T follicular helper cell (primary cell): ENCODE data around the gene ZRANB3.
"Not testable (repeated sequence)": the region's sequence is repeated elsewhere in the genome, so short reads cannot be mapped to it uniquely, and the experiment has no call there.

Source experiments
- DNase-seq: peaks from one replicate; pipeline ENCODE4 v3.0.0-alpha.2; 2020; ENCODE audit warnings: low read depth
- total RNA-seq, 2 experiments: gene quantifications; one replicate each; lab custom pipeline; 2026; lab: John Stamatoyannopoulos, UW

ZRANB3 gene
- 4.5 to 5.0 reads per million in 2 experiments for total RNA-seq

DNA sequence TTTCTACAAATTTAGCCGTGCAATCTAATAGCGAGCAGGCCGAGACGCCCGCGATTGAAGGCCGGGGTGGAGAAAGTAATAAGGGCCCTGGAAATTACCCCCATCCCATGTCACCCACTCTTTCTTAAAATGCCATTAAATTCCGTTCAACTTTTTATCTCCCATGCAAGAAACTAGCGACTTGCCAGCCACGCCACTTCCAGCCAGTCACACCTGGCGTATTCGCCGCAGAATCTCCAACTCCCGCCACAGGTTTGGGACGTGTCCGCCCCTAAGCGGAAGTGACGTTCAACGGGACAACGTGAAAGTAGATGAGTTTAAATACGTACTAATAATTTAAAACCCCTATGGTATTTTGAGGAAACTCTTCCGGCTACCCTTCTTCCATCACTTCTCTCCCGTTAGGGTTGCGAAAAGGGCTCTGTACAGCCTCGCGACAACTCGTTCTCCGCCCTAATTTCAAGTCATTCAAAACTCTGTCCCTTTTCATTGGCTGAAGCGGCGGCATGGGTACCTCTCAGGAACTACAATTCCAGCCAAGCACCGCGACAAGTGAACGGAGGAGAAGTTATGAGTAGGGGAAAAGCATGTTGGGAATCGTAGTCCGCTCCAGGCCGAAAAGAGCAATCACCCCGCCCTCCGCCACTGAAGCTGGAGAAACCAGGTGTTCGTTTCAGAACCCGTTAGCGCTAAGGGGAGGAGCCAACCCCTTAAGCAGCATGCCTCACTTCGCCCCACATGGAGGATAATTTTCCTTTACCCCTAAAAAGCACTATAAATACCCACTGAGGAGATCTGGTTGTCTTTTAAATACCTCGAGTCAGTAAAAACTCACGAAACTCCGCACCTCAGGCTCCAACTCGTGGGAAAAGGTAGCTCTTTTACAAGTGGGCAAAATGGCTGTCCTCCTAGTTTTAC is at the start of gene ZRANB3:
Gene ZRANB3, minus strand, starts transcription at position 906 of the 918 bp plus-strand sequence.
- DNase-seq = peak; percentile 93

DNA sequence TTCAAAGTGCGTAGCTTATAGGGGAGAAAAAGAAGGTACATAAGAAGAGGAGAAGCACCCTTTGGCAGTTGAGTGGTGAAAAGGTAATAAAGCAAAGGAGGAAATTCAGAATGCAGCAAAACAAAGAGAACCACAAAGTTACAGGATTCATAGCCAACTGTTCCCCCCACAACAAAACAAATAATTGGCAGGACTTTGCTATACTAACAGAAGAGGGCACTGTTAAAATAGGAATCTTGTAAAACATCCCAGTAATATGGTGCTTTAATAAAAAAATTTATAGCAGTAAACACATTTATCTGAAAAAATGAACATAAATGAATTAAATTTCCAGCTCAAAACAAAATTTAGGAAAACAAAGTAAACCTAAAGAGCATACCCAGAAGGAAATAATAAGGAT is 42.6 kb upstream of the ZRANB3 start:
- no peak for DNase-seq

DNA sequence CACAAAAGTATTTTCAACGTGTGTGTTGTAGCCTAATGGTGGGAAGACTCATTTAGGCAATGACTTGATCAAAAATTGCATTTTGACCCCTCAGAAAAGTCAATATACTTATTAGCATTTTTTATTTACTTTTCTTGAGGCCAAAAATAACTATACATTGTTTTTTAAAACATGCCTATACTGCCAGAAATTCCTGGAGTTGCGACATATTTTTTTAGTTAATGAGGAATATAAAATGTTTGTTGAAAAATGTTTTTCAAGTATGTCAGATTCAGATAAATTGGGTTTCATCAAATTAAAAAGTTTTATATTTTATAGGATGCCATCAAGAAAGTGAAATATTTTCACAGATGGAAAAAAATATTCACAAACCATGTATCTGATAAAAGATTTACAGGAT is 39.9 kb upstream of the ZRANB3 start:
- DNase-seq = no peak

DNA sequence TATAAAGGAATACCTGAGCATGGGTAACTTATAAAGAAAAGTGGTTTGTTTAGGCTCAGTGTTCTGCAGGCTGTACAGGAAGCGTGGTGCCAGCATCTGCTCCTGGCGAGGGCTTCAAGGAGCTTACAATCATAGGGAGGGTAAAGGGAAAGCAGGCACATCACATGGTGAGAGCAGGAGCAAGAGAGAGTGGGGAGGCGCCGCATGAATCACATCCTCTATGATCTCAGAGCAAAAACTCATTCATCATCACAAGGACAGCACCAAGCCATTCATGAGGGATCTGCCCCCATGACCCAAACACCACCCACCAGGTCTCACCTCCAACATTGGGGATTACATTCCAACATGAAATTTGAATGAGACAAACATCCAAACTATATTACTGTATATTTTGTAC is 32.8 kb upstream of the ZRANB3 start:
- no peak for DNase-seq

DNA sequence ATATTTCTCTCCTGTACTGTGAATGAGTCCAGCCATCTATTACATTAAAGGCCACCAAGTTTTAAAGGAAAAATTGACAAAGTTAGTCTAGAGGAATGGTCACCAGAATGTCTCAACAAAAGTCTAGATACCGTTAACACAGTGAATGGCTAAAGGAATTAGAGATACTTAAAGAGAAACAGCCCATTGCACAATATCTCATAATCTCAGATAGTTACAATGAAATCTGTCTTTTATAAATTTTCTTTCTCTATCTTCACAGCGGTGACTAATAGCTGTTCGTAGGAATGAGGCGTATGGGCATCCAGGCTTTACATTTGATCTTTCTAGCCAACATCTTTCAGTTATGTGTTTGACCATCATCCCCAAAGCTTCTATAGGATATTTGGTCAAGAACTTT is 30.9 kb upstream of the ZRANB3 start:
- DNase-seq = no peak

DNA sequence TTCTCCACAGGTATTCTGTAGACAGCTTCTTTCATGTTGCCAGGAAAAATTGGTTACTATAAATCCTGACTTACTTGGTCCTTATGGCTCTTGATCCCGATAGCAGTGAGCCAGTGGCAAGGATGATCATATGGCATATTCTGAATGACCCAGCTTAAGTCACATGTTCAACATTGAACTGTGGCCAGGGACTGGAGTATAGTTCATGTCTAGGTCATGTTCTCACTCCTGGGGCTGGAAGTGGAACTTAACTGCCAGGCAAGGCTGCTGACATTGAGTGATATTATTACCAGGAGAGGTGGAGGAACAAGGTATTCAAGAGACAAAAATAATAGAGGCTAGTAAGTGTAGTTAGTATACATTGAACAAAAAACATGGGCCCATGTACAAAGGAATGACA is 26.5 kb upstream of the ZRANB3 start:
- DNase-seq = no peak

DNA sequence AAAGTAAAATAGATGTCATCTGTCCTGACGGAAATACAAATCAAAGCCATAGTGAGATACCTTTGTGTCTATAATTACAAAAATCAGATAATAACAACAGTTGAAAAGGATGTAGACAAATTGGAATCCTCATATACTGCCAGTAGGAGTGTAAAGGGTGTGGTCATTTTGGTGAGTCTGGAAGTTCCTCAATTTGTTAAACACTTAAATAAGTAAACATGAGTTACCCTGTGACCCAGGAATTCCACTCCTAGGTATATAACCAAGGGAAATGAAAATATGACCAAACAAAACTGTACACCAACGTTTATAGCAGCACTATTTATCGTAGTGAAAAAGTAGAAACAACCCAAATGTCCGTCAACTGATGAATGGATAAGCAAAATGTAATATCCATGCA is 24.3 kb upstream of the ZRANB3 start:
- DNase-seq = no peak

DNA sequence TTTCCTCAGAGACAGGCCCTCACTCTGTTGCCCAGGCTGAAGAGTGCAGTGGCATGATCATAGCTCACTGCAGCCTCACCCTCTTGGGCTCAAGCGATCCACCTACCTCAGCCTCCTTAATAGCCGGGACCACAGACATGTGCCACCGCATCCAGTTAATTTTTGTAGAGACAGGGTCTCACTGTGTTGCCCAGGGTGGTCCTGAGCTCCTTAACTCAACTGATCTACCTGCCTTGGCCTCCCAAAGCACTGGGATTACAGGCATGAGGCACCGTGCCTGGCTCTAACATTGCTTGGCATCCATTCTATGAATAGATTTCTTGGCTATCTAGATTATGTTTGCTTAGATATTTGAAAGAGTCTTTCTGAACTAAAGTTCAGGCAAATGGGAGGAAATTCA is 21.9 kb upstream of the ZRANB3 start:
- no peak for DNase-seq

DNA sequence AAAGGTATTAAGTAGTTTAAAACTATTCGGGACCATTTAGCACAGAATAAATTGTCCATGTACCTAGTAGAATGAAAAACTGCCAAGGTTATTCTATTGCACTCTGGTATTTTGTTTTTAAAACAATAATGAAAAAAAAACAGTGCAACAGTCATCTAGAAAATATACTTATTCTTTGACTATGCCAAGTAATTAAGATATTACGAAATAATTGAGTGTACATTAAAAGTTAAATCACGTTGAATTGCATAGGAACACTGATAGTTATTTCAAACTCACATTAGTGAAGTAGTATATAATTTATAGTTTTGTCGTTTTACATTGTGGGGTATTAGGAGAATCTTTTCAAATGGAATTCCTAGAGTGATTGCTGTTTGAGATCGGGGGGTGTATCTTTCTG is 20.3 kb upstream of the ZRANB3 start:
- DNase-seq = no peak

DNA sequence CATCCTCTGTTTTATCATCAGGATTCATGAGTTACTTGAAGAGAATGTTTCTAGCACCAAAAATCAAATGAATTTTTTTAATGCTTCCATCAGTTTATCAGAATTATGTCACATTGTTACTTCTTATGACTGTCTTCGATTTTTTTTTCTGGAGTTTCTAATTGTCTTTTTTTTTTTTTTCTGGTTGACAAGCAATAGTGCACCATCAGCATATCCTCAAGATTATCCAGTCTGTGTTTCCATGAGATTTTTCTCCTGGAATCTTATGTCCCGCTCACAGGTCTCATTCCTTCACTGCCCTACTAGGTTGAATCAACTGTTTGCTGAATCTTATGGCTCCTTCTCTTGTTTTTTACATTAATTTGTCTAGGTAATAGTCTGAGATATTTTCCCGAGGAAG is 16.3 kb upstream of the ZRANB3 start:
- DNase-seq = no peak

DNA sequence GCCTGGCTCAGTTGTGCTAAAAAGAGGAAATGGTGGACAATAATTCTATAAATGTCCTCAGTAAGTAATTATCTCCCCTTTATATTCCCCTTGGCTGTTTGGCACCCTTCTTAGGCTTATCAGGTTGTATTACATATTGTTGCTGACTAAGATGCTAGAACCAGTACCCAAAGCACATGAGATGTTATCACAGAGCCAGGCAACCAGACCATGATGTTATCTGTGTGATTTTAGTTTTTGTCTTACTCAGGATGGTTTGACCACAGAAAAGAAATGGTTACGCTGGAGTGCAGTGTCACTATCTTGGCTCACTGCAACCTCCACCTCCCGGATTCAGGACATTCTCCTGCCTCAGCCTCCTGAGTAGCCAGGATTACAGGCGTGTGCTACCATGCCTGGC is 15.4 kb upstream of the ZRANB3 start:
- DNase-seq = no peak

DNA sequence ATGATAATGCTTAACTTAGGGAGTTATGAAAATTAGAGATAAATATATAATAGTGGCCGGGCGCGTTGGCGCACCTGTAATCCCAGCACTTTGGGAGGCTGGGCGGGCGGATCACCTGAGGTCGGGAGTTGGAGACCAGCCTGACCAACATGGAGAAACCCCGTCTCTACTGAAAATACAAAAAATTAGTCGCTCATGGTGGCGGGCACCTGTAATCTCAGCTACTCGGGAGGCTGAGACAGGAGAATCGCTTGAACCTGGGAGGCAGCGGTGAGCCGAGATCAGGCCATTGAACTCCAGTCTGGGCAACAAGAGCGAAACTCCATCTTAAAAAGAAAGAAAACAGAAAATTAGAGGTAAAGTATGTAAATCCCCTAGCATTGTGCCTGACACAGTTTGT is 2.5 kb upstream of the ZRANB3 start:
- DNase-seq = not testable (repeated sequence)

DNA sequence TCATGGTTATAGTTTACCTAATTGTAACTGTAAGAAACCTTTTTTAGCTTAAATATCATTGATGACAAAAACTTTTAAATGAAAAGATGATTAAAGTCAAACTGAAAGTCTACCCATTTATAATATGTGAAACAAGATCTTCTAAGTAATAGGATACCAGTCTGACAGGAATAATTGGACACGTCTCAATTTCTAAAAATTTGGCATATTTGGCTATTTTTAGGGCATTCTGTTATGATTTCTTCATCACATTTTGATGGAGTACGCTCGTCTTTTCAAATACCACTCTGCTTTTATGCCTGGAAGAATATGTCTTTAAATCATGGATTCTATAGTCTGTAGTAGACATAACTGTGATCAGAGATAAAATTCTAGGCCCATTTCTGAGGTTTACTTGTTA is 1.6 kb upstream of the ZRANB3 start:
- DNase-seq = no peak

DNA sequence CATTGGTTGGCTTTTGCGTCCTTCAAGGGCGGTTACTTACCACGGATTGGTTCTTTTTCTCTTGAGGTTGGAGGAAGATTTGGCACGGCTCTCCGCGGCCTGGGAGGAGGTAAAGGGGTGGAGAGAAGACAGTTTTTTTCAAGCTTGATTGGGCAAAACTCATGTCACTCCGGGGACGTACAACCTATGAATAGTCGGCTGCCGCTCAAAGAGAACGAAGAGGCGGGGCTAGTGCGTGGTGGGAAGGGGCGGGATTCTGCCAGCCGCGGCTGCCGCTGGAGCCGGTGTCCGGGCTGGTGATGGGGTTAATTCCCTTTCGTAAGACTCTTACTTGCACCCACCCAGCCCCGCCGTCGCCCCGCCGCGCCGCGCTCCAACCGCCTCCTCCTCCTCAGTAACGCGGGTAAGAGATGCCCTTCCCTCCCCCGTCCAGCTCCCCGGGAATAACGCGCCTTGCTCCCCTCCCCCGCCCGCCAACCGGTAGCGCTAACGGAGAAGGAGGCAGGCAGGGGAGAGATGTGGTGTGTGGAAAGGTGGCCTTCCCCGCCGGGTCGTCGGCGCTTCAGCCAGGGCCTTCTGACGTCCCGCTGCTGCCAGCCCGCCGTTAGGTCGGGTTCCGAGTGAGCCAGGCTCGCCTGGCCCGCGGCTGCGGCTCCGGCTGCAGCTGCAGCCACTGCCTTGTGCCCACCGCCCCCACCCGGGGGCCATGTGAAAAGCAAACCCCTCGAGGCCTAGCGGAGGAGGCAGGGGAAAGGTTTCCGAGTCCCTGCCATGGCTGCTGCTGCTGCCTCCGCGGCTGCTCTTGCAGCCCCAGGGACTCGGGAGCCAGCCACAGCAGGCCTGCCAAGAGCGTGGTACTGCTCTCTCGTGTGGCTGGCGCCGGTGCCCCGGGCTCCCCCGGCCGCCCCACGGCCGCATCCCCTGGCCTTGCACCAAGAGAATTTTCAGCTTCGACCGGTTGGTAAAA is 496 bp upstream of the ZRANB3 start, which contains the start of gene R3HDM1:
Gene R3HDM1, plus strand, starts transcription at position 254 of the 967 bp plus-strand sequence. CDS start 73,362 bp downstream, outside the sequence.
- DNase-seq = peak; percentile 93

DNA sequence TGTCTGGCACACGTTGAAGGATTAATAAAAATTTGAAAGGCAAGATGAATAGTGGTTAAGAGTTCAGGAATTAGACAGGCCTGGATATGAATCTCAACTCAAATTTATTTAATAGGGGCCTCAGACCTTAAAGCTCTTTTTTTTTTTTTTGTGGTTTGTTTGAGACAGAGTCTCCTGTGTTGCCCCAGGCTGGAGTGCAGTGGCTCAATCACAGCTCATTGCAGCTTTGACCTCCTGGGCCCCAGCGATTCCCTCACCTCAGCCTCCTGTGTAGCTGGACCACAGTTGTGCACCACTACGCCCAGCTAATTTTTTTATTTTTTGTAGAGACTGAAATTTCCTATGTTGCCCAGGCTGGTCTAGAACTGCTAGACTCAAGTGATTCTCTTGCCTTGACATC is 3.0 kb downstream of the ZRANB3 start:
- DNase-seq = no peak

DNA sequence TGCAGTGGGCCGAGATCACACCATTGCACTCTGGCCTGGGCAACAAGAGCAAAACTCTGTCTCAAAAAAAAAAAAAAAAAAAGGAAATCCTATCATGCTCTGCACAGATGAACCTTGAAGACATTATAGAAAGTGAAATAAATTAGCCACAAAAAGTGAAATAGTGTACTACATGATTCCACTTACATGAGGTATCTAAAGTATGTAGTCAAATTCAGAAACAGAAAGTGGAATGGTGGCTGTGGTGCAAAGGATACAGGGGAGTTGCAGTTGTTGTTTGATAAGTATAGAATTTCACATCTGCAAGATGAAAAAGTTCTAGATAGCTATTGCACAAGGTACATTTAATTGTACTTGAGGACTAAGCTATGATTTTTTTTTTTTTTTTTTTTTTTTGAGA is 5.2 kb downstream of the ZRANB3 start:
- no peak for DNase-seq

DNA sequence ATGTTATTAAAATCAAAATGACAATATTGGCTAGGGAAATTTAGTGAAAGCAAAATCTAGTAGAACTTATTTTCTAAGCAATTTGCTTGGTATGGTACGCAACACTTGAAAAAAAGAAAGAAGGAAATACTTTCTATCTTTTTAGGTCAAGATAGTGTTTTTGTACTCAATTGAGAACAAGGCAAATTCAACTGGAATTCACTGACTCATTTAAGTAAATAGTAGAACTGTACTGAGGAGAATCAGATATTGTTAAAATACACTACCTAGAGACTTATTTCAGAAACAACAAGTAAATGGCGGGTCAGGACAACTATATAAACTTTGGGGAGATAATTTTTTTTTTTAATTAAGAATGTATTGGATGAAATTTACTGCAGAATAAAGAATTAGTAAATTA is 18.9 kb downstream of the ZRANB3 start:
- DNase-seq = no peak

DNA sequence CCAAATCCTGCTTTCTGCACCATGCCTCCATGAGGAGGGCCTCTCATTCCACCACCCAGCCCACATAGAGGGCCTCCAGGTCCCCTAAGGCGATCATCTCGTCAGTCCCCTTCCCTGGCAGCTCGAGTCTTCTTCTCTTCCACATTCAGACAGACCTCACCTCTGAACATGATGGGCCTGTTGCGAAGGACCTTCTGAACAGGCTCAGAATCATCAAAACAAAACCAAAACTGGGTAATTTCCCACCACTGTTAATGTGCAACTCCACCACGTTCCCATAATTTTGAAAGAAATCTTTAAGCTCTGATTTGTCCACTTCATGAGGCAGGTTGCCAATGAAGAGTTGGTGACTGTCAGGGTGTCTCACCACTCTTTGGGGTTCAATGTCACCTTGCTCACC is 20.4 kb downstream of the ZRANB3 start:
- DNase-seq = no peak

DNA sequence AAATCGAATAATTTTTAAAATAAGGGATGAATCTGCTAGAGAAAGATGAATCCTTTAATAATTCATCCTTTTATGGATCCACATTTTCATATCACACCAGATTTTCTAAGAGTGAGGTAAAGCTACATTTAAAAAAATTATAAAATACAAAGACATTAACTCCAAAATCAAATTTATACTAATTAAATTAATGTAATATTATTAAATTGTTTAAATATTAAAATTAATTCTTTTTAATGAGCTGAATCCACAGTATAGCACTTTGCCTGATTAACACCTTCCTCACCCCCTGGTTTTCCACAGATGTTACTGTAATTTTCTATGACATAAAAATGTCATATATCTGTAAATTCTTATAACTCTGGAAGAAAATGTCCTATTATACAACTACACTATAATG is 26.2 kb downstream of the ZRANB3 start:
- no peak for DNase-seq

DNA sequence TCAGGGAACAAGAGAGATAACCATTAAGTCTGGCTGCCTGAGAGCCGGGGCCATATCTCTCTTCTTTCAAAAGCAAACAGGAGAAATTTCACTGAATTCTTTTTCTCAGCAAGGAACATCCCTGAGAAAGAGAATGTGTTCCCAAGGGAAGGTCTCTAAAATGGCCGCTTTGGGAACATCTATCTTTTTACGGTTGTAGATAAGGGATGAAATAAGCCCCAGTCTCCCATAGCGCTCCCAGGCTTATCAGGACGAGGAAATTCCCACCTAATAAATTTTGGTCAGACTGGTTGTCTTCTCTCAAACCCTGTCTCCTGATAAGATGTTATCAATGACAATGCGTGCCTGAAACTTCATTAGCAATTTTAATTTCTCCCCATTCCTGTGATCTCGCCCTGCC is 32.4 kb downstream of the ZRANB3 start:
- not testable (repeated sequence) for DNase-seq

DNA sequence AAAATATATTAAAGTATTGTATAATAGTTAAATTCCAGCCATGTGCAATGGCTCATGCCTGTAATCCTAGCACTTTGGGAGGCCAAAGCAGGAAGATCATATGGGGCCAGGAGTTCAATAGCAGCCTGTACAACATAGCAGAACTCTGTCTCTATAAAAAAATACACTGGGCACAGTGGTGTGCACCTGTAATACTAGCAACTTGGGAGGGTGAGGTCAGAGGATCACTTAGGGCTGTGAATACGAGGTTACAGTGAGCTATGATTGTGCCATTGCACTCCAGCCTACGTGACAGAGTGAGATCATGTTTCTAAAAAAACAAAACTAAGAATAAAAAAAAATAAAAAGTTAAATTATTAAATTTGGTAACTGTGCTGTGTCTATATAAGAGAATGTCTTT is 36.1 kb downstream of the ZRANB3 start:
- no peak for DNase-seq

DNA sequence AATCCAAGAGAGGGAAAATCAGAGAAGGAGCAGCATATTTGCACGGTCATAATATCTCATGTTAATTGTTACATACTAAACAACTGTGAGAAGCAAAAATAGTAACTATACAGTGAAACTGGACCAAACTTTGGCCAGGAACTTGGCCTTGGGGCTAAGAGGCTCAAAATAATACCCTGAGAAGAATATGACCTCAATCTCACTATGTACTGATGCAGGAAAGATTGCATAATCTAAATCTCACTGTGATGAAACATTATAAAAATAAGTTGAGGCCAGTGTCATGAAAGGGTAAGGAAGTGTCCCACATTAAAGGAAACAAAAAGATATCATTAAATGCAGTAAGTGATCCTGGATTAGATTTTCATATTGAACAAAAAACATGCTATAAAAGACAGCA is 36.5 kb downstream of the ZRANB3 start:
- no peak for DNase-seq

DNA sequence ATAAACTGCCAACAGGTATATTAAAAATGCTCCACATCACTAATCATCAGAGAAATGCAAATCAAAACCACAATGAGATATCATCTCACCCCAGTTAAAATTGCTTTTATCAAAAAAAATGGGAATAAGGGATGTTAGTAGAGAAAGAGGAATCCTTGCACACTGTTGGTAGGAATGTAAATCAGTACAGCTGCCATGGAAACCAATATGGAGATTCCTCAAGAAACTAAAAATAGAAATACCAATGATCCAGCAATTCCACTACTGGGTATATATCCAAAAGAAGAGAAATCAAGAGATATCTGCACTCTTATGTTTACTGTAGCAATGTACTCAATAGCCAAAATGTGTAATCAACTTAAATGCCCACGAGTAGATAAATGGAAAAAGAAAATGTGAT is 40.6 kb downstream of the ZRANB3 start:
- DNase-seq = no peak
